ENCODE measurements around the gene FOXF1. TPM values are rescaled to one million over a fixed set of nuclear protein-coding genes. Genes with fewer than 3 reads are reported as not detected.

Gene FOXF1
- total RNA-seq, 1 experiment from 2014 or later = 0.10 TPM

- no peak overlapping the region for H3K27ac ChIP-seq (ENCODE audit: low read length)
- ChIA-PET CTCF (no interaction called here), POLR2A (no interaction called here)
Measured at GRCh38 chr16:86496262-86496928, 13.9 kb upstream of the FOXF1 start.

GRCh38 chr16:86496929-86497461, 13.3 kb upstream of the FOXF1 start:
- Histone ChIP-seq H3K4me3 (ENCODE audit: low read depth in 2 of 2, low read length in 2 of 2) (no peak overlapping the region), H3K36me3 (ENCODE audit: control insufficient read depth, insufficient read depth, low read length) (no peaks in the 10 kb centered on the region), H3K27ac (ENCODE audit: low read length) (no peak overlapping the region), H3K9me3 (ENCODE audit: control insufficient read depth, insufficient read depth, low read depth, low read length) (no peaks in the 10 kb centered on the region), H3K27me3 (ENCODE audit: control insufficient read depth, insufficient read depth, low read length) (peaks cover 24% of the 10 kb centered on the region; the same call in 1 of the 2 replicates), H3K4me1 (ENCODE audit: control insufficient read depth, insufficient read depth, low read length) (peaks cover 3% of the 10 kb centered on the region; the same call in 1 of the 2 replicates)
- no TSS peak for BruUV-seq (replicated peaks)
- in situ Hi-C loops (cut with HindIII; ENCODE audit: low pct_unique_long_range_greater_than_20kb, low sequenced_read_pairs) = no loop called here
- ATAC-seq = no peak
- POLR2A ChIA-PET = no interaction called here
- TF ChIP-seq TCF7L2 (IDR thresholded peaks at IDR 0.05; ENCODE audit: low read depth, low read length) (no peak), REST (IDR thresholded peaks at IDR 0.05; ENCODE audit: insufficient read depth in 1 of 2, low read depth in 2 of 2, low read length in 1 of 2) (no peak), POLR2AphosphoS5 (IDR thresholded peaks at IDR 0.05; ENCODE audit: low read depth, low read length) (no peak), CTCF (IDR thresholded peaks at IDR 0.05) (no peak), SIN3A (IDR thresholded peaks at IDR 0.05; ENCODE audit: borderline replicate concordance, insufficient read depth, low read depth, low read length) (no peak)
- CTCF ChIA-PET = interaction anchor here (0.6 kb wide), 1 partner anchor 90 kb away, joined by 3 read pairs; no protein-coding TSS in a partner anchor
- no peak for DNase-seq (ENCODE audit: low read depth, low spot score)
- intact Hi-C loops (cut with micrococcal nuclease; ENCODE audit: unreplicated experiment) = no loop called here

More at GRCh38 chr16:86496262-86496928, 13.9 kb upstream of the FOXF1 start:
- peaks cover 3% of the 10 kb centered on the region; the same call in 1 of the 2 replicates for H3K4me1 ChIP-seq (ENCODE audit: control insufficient read depth, insufficient read depth, low read length)
- in situ Hi-C loops (cut with HindIII; ENCODE audit: low pct_unique_long_range_greater_than_20kb, low sequenced_read_pairs) (no loop called here), intact Hi-C loops (cut with micrococcal nuclease; ENCODE audit: unreplicated experiment) (no loop called here)
- H3K36me3 ChIP-seq (ENCODE audit: control insufficient read depth, insufficient read depth, low read length) = no peaks in the 10 kb centered on the region
- BruUV-seq (replicated peaks) = no TSS peak
- no peaks in the 10 kb centered on the region for H3K9me3 ChIP-seq (ENCODE audit: control insufficient read depth, insufficient read depth, low read depth, low read length)
- DNase-seq (ENCODE audit: low read depth, low spot score) (no peak), ATAC-seq (no peak)
- H3K27me3 ChIP-seq (ENCODE audit: control insufficient read depth, insufficient read depth, low read length) = peaks cover 23% of the 10 kb centered on the region; the same call in 1 of the 2 replicates
- H3K4me3 ChIP-seq (ENCODE audit: low read depth in 2 of 2, low read length in 2 of 2) = no peak overlapping the region
- TF ChIP-seq SIN3A (IDR thresholded peaks at IDR 0.05; ENCODE audit: borderline replicate concordance, insufficient read depth, low read depth, low read length) (no peak), TCF7L2 (IDR thresholded peaks at IDR 0.05; ENCODE audit: low read depth, low read length) (no peak), CTCF (IDR thresholded peaks at IDR 0.05) (no peak), REST (IDR thresholded peaks at IDR 0.05; ENCODE audit: insufficient read depth in 1 of 2, low read depth in 2 of 2, low read length in 1 of 2) (no peak), POLR2AphosphoS5 (IDR thresholded peaks at IDR 0.05; ENCODE audit: low read depth, low read length) (no peak)

All from Panc1 (cell line).